Neural progenitor cell (in vitro differentiated cells): ENCODE data around the gene KCTD15. TPM values are rescaled to one million over a fixed set of nuclear protein-coding genes. Genes with fewer than 3 reads are reported as not detected.

Source experiments
- DNase-seq: peaks from one replicate; pipeline ENCODE4 v3.0.0-alpha.2; 2016; ENCODE audit warnings: low spot score
- H2AFZ ChIP-seq: fragments of 200-600 bp; sonication (generic); replicated peaks from 2 replicates; pipeline ENCODE4 v1.6.1; 2016; ENCODE audit warnings: antibody characterized with exemption
- H3F3A ChIP-seq: fragments of 200-600 bp; sonication (generic); 2 replicates; pipeline ENCODE4 v1.6.1; 2016; ENCODE audit warnings: antibody characterized with exemption, low read depth
- H3K27ac ChIP-seq: fragments of 200-600 bp; sonication (generic); 2 replicates; pipeline ENCODE4 v1.5.1; 2016; ENCODE audit warnings: mild to moderate bottlenecking
- H3K27me3 ChIP-seq: fragments of 200-600 bp; sonication (generic); 2 replicates; pipeline ENCODE4 v1.6.1; 2016; ENCODE audit warnings: mild to moderate bottlenecking, moderate library complexity
- H3K36me3 ChIP-seq: fragments of 200-600 bp; sonication (generic); 2 replicates; pipeline ENCODE4 v1.5.1; 2016
- H3K4me1 ChIP-seq: fragments of 200-600 bp; sonication (generic); 2 replicates; pipeline ENCODE4 v1.6.1; 2016; ENCODE audit warnings: mixed run types
- H3K4me2 ChIP-seq: fragments of 200-600 bp; sonication (generic); 2 replicates; pipeline ENCODE4 v1.6.1; 2016
- H3K4me3 ChIP-seq: fragments of 200-600 bp; sonication (generic); 2 replicates; pipeline ENCODE4 v1.5.1; 2016
- H3K79me2 ChIP-seq: fragments of 200-600 bp; sonication (generic); 2 replicates; pipeline ENCODE4 v1.6.1; 2016; ENCODE audit warnings: low read depth
- H3K9ac ChIP-seq: fragments of 200-600 bp; sonication (generic); 2 replicates; pipeline ENCODE4 v1.6.1; 2016
- H3K9me3 ChIP-seq: fragments of 200-600 bp; sonication (generic); 2 replicates; pipeline ENCODE4 v1.5.1; 2016; ENCODE audit warnings: low read depth
- H4K20me1 ChIP-seq: fragments of 200-600 bp; sonication (generic); 2 replicates; pipeline ENCODE4 v1.6.1; 2016; ENCODE audit warnings: low read depth
- H3K27ac Mint-ChIP-seq: 3 replicates; pipeline ENCODE4 v1.8.0; 2021; ENCODE audit warnings: mixed read lengths
- H3K27me3 Mint-ChIP-seq: 2 replicates; pipeline ENCODE4 v1.8.0; 2022; ENCODE audit warnings: low read depth, mild to moderate bottlenecking, inconsistent platforms, moderate library complexity, mixed read lengths; ENCODE audit not compliant: insufficient read depth
- H3K36me3 Mint-ChIP-seq: 3 replicates; pipeline ENCODE4 v1.8.0; 2021; ENCODE audit warnings: mixed read lengths
- H3K4me1 Mint-ChIP-seq: 3 replicates; pipeline ENCODE4 v1.8.0; 2021; ENCODE audit warnings: mixed read lengths
- H3K4me3 Mint-ChIP-seq: 3 replicates; pipeline ENCODE4 v1.8.0; 2021; ENCODE audit warnings: mild to moderate bottlenecking, moderate library complexity, mixed read lengths
- H3K9me3 Mint-ChIP-seq: 3 replicates; pipeline ENCODE4 v1.8.0; 2020; ENCODE audit warnings: mixed read lengths
- CTCF ChIP-seq: fragments of 200-600 bp; sonication (generic); IDR thresholded peaks from 2 replicates; pipeline ENCODE4 v1.5.1; 2017; ENCODE audit warnings: antibody characterized with exemption, mild to moderate bottlenecking
- EZH2 ChIP-seq: fragments of 200-600 bp; sonication (generic); IDR thresholded peaks from 2 replicates; pipeline ENCODE4 v1.6.1; 2017; ENCODE audit warnings: antibody characterized with exemption, mild to moderate bottlenecking, moderate library complexity
- EZH2phosphoT487 ChIP-seq: fragments of 200-600 bp; sonication (generic); IDR thresholded peaks from 2 replicates; pipeline ENCODE4 v1.6.1; 2017; ENCODE audit warnings: antibody characterized with exemption
- total RNA-seq: library from RNA; depleted of rRNA; stranded (reverse); fragments of >200 nt; gene quantifications from 2 replicates; pipeline ENCODE4 v1.2.3, GENCODE V29; 2015; ENCODE audit warnings: low replicate concordance

The KCTD15 gene
- total RNA-seq, 1 donor from 2014 or later, result 26.4 TPM

DNA sequence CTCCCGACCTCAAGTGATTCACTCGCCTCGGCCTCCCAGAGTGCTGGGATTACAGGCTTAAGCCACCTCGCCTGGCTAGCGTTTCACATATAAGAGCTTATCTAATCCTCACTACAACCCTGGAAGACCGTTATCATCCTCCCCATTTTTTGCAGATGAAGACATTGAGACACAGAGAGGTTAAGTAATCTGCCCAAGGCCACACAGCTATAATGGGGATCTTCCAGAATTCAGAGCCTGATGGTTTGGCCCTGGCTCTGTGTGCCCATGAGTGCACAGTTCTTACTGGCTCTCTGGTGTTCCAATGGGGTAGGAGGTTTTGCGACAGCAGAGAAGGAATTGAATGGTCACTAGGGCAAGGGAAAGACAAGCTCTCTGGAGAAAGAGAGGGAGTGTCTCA lies 16.8 kb upstream of the KCTD15 start:
- Histone ChIP-seq H4K20me1 (no peaks in the 10 kb centered on the region), H3F3A (no peaks in the 10 kb centered on the region), H3K9me3 (no peaks in the 10 kb centered on the region), H3K27ac (no peak overlapping the region), H3K27me3 (peaks cover 25% of the 10 kb centered on the region), H3K4me1 (no peaks in the 10 kb centered on the region), H3K36me3 (no peaks in the 10 kb centered on the region), H2AFZ (no peak overlapping the region), H3K79me2 (no peaks in the 10 kb centered on the region), H3K4me2 (no peak overlapping the region), H3K4me3 (no peak overlapping the region), H3K9ac (no peak overlapping the region)
- H3K4me3 Mint-ChIP-seq, result no peak overlapping the region
- H3K27me3 Mint-ChIP-seq, result peaks cover 24% of the 10 kb centered on the region
- TF ChIP-seq EZH2 (no peak), EZH2phosphoT487 (no peak), CTCF (no peak)
- H3K4me1 Mint-ChIP-seq, result peaks cover 13% of the 10 kb centered on the region
- H3K27ac Mint-ChIP-seq, result no peak overlapping the region
- H3K36me3 Mint-ChIP-seq, result no peaks in the 10 kb centered on the region
- peaks cover 5% of the 10 kb centered on the region for H3K9me3 Mint-ChIP-seq
- DNase-seq, result no peak

GRCh38 chr19:33780251-33780650 lies 16.4 kb upstream of the KCTD15 start:
- Histone ChIP-seq H3K9me3 (no peaks in the 10 kb centered on the region), H3K4me3 (no peak overlapping the region), H3F3A (no peaks in the 10 kb centered on the region), H3K9ac (no peak overlapping the region), H3K79me2 (no peaks in the 10 kb centered on the region), H2AFZ (no peak overlapping the region), H3K4me2 (no peak overlapping the region), H3K4me1 (no peaks in the 10 kb centered on the region), H4K20me1 (no peaks in the 10 kb centered on the region), H3K36me3 (no peaks in the 10 kb centered on the region), H3K27me3 (peaks cover 25% of the 10 kb centered on the region), H3K27ac (no peak overlapping the region)
- no peak for DNase-seq
- no peak for TF ChIP-seq EZH2phosphoT487
- TF ChIP-seq CTCF, result no peak
- no peak for TF ChIP-seq EZH2
- H3K27me3 Mint-ChIP-seq, result peaks cover 24% of the 10 kb centered on the region
- H3K4me3 Mint-ChIP-seq, result no peak overlapping the region
- H3K27ac Mint-ChIP-seq, result no peak overlapping the region
- no peaks in the 10 kb centered on the region for H3K36me3 Mint-ChIP-seq
- H3K9me3 Mint-ChIP-seq, result peaks cover 5% of the 10 kb centered on the region
- H3K4me1 Mint-ChIP-seq, result peaks cover 13% of the 10 kb centered on the region

DNA sequence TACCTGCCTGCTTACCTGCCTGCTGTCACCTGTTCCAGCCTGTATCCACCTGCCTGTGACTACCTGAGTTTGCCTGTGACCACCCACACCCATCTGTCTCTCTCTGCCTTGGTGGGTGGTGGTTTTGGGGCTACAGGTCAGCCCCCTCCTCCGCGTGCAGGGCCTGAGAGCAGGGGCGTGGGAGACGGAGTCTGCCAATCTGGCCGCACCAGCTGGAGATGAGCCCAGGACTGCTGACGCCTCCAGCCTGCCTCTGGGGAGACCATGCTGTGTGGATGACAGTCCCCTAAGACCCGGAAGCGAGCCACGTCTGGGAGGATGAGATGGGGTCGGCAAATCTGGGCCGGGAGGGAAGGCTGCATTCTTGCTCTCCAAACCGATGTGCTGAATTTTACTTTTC lies 15.9 kb upstream of the KCTD15 start:
- Mint-ChIP-seq H3K27me3 (peaks cover 24% of the 10 kb centered on the region), H3K4me3 (peak overlapping the region; percentile 27), H3K9me3 (peaks cover 5% of the 10 kb centered on the region), H3K4me1 (peaks cover 13% of the 10 kb centered on the region), H3K27ac (no peak overlapping the region), H3K36me3 (no peaks in the 10 kb centered on the region)
- no peak for DNase-seq
- H3K36me3 ChIP-seq, result no peaks in the 10 kb centered on the region
- H2AFZ ChIP-seq, result no peak overlapping the region
- H3K79me2 ChIP-seq, result no peaks in the 10 kb centered on the region
- H3K9me3 ChIP-seq, result no peaks in the 10 kb centered on the region
- no peaks in the 10 kb centered on the region for H3K4me1 ChIP-seq
- peaks cover 25% of the 10 kb centered on the region for H3K27me3 ChIP-seq
- H3F3A ChIP-seq, result no peaks in the 10 kb centered on the region
- no peaks in the 10 kb centered on the region for H4K20me1 ChIP-seq
- TF ChIP-seq EZH2phosphoT487 (no peak), EZH2 (no peak), CTCF (no peak)
- H3K9ac ChIP-seq, result no peak overlapping the region
- H3K4me2 ChIP-seq, result no peak overlapping the region
- no peak overlapping the region for H3K27ac ChIP-seq
- H3K4me3 ChIP-seq, result no peak overlapping the region
